Ascending aorta (tissue), 2 donors: Measurements from ENCODE around the gene LIN7A. TPM values are rescaled to one million over a fixed set of nuclear protein-coding genes. Genes with fewer than 3 reads are reported as not detected.
"Not testable (repeated sequence)": the region's sequence is repeated elsewhere in the genome, so short reads cannot be mapped to it uniquely, and the experiment has no call there.

Source experiments
- DNase-seq, 2 donors: peaks; one replicate each; pipeline ENCODE4 v3.0.0-alpha.2; 2019; ENCODE audit warnings: low spot score in 2 of 2
- H3K27ac ChIP-seq, 2 donors: fragments of 200-600 bp; sonication (generic); one replicate each; pipeline ENCODE4 v1.5.1; 2016 to 2017; ENCODE audit warnings: mild to moderate bottlenecking in 1 of 2
- H3K27me3 ChIP-seq: fragments of 200-600 bp; sonication (generic); one replicate; pipeline ENCODE4 v1.5.1; 2017
- H3K36me3 ChIP-seq, 2 donors: fragments of 200-600 bp; sonication (generic); one replicate each; pipeline ENCODE4 v1.5.1; 2016
- H3K4me1 ChIP-seq, 2 donors: fragments of 200-600 bp; sonication (generic); one replicate each; pipeline ENCODE4 v1.5.1; 2016 to 2017; ENCODE audit warnings: mild to moderate bottlenecking in 1 of 2
- H3K4me3 ChIP-seq, 2 donors: fragments of 200-600 bp; sonication (generic); one replicate each; pipeline ENCODE4 v1.5.1; 2016 to 2017; ENCODE audit warnings: mild to moderate bottlenecking in 1 of 2
- H3K9me3 ChIP-seq, 2 donors: fragments of 200-600 bp; sonication (generic); one replicate each; pipeline ENCODE4 v1.5.1; 2016
- CTCF ChIP-seq, 3 experiments: fragments of 200-600 bp in 2 of 3; fragments of 450-650 bp in 1 of 3; sonication (generic) in 2 of 3; IDR thresholded peaks; one replicate each; pipeline ENCODE4 v1.5.1; 2016 to 2019; ENCODE audit warnings: antibody characterized with exemption in 3 of 3, mild to moderate bottlenecking in 1 of 3, moderate library complexity in 1 of 3
- intact Hi-C: fragments of 100-400 bp; cut with DNase I; formaldehyde crosslinking; loops from one replicate; pipeline ENCODE4 v1.15.1; 2023
- total RNA-seq: library from RNA; depleted of rRNA; stranded (reverse); fragments of >200 nt; gene quantifications from one replicate; pipeline ENCODE4 v1.1.0, GENCODE V29; 2016

Gene LIN7A
- total RNA-seq, 1 donor from 2014 or later = 4.6 TPM

GRCh38 chr12:80881106-80881505, 56.6 kb downstream of the LIN7A start:
- Histone ChIP-seq H3K27me3 (no peaks in the 10 kb centered on the region), H3K9me3 (no peaks in the 10 kb centered on the region), H3K4me3 (no peak overlapping the region), H3K36me3 (no peaks in the 10 kb centered on the region), H3K27ac (no peak overlapping the region), H3K4me1 (no peaks in the 10 kb centered on the region)
- DNase-seq = no peak
- no peak for TF ChIP-seq CTCF (IDR thresholded peaks at IDR 0.05)
- intact Hi-C loops = no loop called here

DNA sequence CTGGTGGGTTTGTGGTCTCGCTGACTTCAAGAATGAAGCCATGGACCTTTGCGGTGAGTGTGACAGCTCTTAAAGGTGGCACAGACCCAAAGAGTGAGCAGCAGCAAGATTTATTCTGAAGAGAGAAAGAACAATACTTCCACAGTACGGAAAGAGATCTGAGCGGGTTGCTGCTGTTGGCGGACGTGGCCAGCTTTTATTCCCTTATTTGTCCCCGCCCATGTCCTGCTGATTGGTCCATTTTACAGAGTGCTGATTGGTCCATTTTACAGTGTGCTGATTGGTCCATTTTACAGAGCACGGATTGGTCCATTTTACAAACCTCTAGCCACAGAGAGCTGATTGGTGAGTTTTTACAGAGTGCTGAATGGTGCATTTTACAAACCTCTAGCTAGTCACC, 59.3 kb downstream of the LIN7A start:
- H3K27ac ChIP-seq, H3K4me1 ChIP-seq, H3K9me3 ChIP-seq, H3K36me3 ChIP-seq, H3K4me3 ChIP-seq, DNase-seq, intact Hi-C loops, H3K27me3 ChIP-seq: not testable (repeated sequence)

GRCh38 chr12:80877721-80878265, 59.9 kb downstream of the LIN7A start:
- no peak for TF ChIP-seq CTCF (IDR thresholded peaks at IDR 0.05)
- Histone ChIP-seq H3K4me3 (no peak overlapping the region), H3K9me3 (no peaks in the 10 kb centered on the region), H3K27me3 (no peaks in the 10 kb centered on the region), H3K36me3 (no peaks in the 10 kb centered on the region), H3K4me1 (no peaks in the 10 kb centered on the region), H3K27ac (no peak overlapping the region)
- intact Hi-C loops = no loop called here
- DNase-seq = no peak

DNA sequence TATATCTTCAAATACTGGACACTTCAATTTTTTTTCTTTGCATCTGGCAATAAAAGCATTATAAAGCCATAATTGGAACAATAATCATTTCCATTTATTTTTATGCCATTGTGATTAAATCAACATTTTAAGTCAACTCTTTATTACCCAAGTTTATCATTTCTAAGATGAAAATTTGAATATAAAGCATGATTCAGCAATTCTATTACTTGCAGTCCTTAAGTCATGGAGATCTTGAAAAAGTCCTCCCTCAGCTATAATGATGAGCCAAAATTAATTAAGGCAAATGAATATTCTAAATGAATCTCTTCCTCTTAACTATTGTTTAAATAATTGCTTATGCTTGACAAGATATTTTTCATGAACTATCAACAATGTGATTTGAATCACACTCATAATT, 65.7 kb downstream of the LIN7A start:
- no peak overlapping the region for H3K4me3 ChIP-seq
- DNase-seq = no peak
- no peak overlapping the region for H3K27ac ChIP-seq
- intact Hi-C loops = no loop called here
- H3K9me3 ChIP-seq = no peaks in the 10 kb centered on the region
- H3K4me1 ChIP-seq = no peaks in the 10 kb centered on the region
- TF ChIP-seq CTCF (IDR thresholded peaks at IDR 0.05) = no peak
- H3K27me3 ChIP-seq = no peaks in the 10 kb centered on the region
- no peaks in the 10 kb centered on the region for H3K36me3 ChIP-seq

DNA sequence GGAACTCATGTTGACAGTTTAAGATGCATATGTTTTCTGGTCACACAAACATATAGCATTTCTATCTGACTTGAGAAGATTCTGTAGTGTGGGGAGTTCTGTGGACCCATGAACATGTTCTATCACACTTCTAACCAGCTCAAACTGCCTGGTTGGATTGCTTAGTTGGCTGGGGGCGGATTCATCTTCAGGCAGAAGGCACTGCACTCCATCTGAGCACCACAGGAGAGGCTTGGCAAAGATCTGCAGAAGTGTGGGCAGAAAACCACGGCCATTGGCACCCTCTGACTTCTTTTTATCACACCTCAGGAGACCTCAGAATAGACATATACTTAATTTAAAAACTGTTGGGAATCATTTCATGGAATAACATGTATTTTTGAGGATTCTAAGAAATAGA, 68.5 kb downstream of the LIN7A start:
- Histone ChIP-seq H3K4me3 (no peak overlapping the region), H3K27me3 (no peaks in the 10 kb centered on the region), H3K9me3 (no peaks in the 10 kb centered on the region), H3K36me3 (no peaks in the 10 kb centered on the region), H3K27ac (no peak overlapping the region), H3K4me1 (no peaks in the 10 kb centered on the region)
- DNase-seq = no peak
- no peak for TF ChIP-seq CTCF (IDR thresholded peaks at IDR 0.05)
- intact Hi-C loops = no loop called here

DNA sequence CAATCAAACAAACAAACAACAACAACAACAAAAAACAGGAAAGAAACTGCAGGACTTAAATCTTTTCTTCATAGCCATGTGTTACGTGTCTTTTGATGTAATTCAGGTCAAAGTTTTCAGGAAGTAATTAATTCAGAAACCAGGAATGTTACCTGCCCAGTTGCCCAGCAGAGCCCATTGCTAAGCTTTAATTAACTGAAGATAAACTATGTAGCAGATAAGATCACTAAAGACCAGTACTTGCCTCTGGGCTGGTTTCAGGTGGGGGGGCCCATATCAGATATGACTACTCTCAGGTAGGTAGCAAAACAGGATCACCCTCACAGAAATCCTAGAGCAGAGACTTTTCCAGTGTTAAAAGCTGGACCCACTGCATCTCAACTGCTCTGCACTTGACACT, 69.2 kb downstream of the LIN7A start:
- DNase-seq = no peak
- no peak overlapping the region for H3K4me3 ChIP-seq
- no peaks in the 10 kb centered on the region for H3K36me3 ChIP-seq
- no peak overlapping the region for H3K27ac ChIP-seq
- no peaks in the 10 kb centered on the region for H3K4me1 ChIP-seq
- intact Hi-C loops = no loop called here
- no peak for TF ChIP-seq CTCF (IDR thresholded peaks at IDR 0.05)
- no peaks in the 10 kb centered on the region for H3K9me3 ChIP-seq
- no peaks in the 10 kb centered on the region for H3K27me3 ChIP-seq
